ENCODE data around the gene APOBEC4.

Gene APOBEC4

DNA sequence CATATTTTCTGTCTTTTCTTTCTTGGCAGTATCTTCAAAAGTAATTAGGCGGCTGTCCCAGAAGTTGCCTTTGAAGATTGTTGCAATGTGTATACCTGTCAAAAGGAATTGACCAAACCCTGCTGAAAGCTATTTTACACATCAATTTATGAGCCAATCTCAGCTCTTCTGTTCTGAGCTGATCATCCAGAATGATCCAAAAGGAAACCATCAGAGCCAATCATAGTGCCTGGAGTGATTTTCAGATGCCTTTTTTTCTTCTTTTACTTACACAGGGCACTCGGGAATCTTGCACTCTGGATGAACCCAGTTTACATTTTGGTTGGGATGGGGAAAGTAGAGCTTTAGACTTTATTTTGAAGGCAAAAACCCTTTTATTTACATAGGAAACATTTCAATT is 21.8 kb upstream of the APOBEC4 start:
- TF ChIP-seq, protein P1, sequence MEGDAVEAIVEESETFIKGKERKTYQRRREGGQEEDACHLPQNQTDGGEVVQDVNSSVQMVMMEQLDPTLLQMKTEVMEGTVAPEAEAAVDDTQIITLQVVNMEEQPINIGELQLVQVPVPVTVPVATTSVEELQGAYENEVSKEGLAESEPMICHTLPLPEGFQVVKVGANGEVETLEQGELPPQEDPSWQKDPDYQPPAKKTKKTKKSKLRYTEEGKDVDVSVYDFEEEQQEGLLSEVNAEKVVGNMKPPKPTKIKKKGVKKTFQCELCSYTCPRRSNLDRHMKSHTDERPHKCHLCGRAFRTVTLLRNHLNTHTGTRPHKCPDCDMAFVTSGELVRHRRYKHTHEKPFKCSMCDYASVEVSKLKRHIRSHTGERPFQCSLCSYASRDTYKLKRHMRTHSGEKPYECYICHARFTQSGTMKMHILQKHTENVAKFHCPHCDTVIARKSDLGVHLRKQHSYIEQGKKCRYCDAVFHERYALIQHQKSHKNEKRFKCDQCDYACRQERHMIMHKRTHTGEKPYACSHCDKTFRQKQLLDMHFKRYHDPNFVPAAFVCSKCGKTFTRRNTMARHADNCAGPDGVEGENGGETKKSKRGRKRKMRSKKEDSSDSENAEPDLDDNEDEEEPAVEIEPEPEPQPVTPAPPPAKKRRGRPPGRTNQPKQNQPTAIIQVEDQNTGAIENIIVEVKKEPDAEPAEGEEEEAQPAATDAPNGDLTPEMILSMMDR (conservative IDR thresholded peaks at IDR 0.05; ENCODE audit: low read depth, low read length), result no peak
- no peak for DNase-seq (ENCODE audit: low read depth)
- H3K4me3 ChIP-seq (ENCODE audit: low read depth, low read length), result no peak overlapping the region

DNA sequence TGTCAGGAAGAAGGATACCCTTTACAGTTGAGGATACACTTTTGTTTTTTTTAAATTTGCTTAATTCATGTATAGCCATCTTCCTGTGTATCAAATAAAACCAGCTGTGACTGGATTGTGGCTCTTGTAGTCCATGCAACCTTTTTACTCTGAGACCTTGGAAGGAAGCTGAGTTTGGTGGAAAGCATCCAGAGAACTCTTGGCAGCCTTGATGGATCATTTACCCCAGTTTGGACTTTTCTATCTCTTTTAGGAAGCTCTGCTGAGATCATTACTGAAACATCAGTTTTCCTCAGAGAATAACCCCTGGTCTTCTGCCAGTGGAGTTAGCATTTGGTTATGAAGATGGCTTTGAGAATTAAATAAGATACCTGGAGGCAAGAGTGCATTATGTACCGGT is 21.2 kb upstream of the APOBEC4 start:
- TF ChIP-seq, protein P1 (conservative IDR thresholded peaks at IDR 0.05; ENCODE audit: low read depth, low read length), result no peak
- peak; percentile 18 for DNase-seq (ENCODE audit: low read depth)
- H3K4me3 ChIP-seq (ENCODE audit: low read depth, low read length), result no peak overlapping the region

DNA sequence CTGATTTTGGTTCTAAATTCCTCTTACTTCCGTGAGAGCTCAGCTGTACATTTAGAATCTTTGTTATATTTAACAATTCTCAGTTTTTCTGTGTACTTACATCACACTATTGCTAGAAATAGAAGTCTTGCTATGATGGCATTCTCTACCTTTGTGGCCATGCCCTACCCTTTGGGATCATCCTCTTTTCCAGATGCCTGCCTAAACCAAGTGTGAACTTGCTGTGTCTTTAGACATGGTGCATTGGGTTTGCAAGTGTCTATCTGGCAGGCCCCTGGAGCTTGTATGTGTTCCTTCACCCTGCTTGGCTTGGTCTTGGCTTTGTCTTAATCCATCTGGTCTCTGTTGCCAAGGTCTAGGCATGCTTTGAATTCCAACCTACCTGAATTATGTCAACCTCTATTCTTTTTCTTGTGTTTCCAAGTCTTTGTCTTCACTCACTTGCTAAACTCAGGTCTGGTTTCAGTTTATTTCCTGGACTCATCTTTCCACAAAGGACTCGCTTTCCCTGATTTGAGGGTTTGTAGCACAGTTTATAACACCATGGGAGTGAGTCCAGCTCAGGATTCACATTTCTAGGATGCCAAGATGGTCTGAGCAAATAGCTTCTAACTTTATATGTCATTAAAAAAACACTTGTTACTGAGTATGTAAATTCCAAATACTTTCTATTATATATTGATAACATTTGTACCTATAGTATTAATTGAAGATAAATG is 20.6 kb upstream of the APOBEC4 start:
- TF ChIP-seq, protein P1 (conservative IDR thresholded peaks at IDR 0.05; ENCODE audit: low read depth, low read length), result no peak
- DNase-seq (ENCODE audit: low read depth), result no peak
- no peak overlapping the region for H3K4me3 ChIP-seq (ENCODE audit: low read depth, low read length)

DNA sequence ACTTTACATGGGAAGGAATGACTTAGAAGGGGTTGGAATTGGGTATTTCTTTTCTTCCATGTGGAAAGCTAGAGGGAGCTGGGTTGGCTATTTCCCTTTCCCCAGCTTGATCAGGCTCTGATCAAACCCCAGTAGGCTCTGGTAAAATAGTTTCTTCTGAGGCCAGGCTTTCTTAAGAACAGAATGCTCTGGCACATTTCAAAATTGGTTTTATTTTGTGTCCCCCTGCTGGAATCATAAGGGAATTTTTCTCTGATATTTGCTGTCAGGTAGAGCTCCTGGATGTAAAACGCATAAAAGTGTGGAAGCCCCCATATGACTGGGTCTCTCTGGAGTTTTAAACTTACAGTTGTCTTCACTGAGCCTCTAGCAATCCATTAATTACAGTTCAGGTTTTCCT is 17.1 kb upstream of the APOBEC4 start:
- TF ChIP-seq, protein P1 (conservative IDR thresholded peaks at IDR 0.05; ENCODE audit: low read depth, low read length), result peak; percentile 36
- H3K4me3 ChIP-seq (ENCODE audit: low read depth, low read length), result no peak overlapping the region
- peak; percentile 20 for DNase-seq (ENCODE audit: low read depth)

DNA sequence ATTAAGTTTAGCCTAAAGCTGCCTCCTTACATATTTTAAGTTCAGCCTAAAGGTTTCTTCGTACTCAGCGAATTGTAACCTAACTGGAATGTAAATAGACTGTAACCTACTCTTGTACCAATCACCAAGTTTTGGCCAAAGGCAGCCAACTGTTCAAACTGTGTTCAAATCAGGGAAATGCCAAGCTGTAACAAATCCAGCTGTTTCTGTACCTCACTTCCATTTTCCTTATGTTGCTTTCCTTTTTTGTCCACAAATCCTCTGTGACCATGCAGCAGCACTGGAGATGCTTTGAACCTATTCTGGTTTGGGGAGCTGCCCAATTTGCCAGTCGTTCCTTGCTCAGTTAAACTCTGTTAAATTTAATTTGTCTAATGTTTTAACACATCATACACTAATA is 3.2 kb upstream of the APOBEC4 start:
- TF ChIP-seq, protein P1 (conservative IDR thresholded peaks at IDR 0.05; ENCODE audit: low read depth, low read length), result no peak
- no peak for DNase-seq (ENCODE audit: low read depth)
- no peak overlapping the region for H3K4me3 ChIP-seq (ENCODE audit: low read depth, low read length)

DNA sequence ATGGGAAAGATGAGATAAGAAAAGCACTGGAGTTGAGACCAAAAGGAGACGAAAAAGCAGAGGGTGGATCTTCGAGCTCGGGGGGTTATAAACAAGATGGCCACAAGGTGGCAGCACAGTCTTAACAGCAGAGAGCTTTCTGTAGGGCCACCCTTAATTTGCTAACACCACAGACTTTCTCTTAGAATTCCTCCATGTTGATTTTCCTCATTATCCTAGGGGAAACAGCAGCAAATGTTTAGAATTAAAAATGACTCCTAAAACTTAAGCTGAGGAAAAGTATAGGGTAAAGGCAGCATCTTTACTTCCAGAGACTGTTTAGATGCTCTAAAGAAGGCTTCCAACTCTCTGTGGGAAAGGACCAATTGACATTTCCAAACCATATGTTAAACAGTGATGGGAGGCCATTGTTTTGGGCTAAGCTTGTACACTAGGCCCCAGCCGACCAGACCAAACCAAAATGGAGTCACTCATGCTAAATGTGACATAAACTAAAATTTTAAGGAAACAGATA is 2.5 kb upstream of the APOBEC4 start:
- no peak overlapping the region for H3K4me3 ChIP-seq (ENCODE audit: low read depth, low read length)
- peak; percentile 89 for DNase-seq (ENCODE audit: low read depth)
- TF ChIP-seq, protein P1 (conservative IDR thresholded peaks at IDR 0.05; ENCODE audit: low read depth, low read length), result peak; percentile 93

DNA sequence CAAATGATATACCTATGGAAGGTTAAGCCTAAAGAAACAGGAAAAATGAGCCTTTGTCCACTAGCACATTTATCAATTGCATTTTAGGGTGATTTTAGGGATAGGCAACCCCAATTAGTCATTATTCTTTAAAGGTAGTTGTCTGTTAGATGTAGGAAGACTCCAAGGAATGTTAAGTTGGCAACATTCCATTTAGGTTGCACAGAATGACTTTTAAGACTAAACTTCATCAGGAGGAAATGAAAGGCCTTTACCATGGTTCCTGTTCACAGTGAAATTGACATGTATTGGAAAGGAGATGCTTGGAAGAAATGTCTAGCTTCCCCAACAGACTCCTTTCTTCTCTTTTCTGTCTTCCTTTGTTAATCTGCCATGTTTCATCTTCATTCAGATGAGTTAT is 1.6 kb upstream of the APOBEC4 start:
- no peak overlapping the region for H3K4me3 ChIP-seq (ENCODE audit: low read depth, low read length)
- peak; percentile 35 for DNase-seq (ENCODE audit: low read depth)
- TF ChIP-seq, protein P1 (conservative IDR thresholded peaks at IDR 0.05; ENCODE audit: low read depth, low read length), result no peak
